ENCODE results near the gene CSRNP3. TPM values are rescaled to one million over a fixed set of nuclear protein-coding genes. Genes with fewer than 3 reads are reported as not detected.

The CSRNP3 gene
- total RNA-seq, 1 donor from 2014 or later = 31.2 TPM

GRCh38 chr2:165701147-165701546 is 231.6 kb downstream of the CSRNP3 start:
- no peak overlapping the region for H3K4me3 Mint-ChIP-seq
- TF ChIP-seq, protein P1, sequence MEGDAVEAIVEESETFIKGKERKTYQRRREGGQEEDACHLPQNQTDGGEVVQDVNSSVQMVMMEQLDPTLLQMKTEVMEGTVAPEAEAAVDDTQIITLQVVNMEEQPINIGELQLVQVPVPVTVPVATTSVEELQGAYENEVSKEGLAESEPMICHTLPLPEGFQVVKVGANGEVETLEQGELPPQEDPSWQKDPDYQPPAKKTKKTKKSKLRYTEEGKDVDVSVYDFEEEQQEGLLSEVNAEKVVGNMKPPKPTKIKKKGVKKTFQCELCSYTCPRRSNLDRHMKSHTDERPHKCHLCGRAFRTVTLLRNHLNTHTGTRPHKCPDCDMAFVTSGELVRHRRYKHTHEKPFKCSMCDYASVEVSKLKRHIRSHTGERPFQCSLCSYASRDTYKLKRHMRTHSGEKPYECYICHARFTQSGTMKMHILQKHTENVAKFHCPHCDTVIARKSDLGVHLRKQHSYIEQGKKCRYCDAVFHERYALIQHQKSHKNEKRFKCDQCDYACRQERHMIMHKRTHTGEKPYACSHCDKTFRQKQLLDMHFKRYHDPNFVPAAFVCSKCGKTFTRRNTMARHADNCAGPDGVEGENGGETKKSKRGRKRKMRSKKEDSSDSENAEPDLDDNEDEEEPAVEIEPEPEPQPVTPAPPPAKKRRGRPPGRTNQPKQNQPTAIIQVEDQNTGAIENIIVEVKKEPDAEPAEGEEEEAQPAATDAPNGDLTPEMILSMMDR (IDR thresholded peaks at IDR 0.05; ENCODE audit: unreplicated experiment) = no peak
- no peak overlapping the region for H3K27ac Mint-ChIP-seq
- H3K9me3 Mint-ChIP-seq = no peaks in the 10 kb centered on the region
- no peaks in the 10 kb centered on the region for H3K36me3 Mint-ChIP-seq
- no peaks in the 10 kb centered on the region for H3K27me3 Mint-ChIP-seq (ENCODE audit: low read depth)
- peaks cover 10% of the 10 kb centered on the region for H3K4me1 Mint-ChIP-seq
- no peak for DNase-seq (ENCODE audit: low spot score in 2 of 2, unreplicated experiment in 2 of 2)

DNA sequence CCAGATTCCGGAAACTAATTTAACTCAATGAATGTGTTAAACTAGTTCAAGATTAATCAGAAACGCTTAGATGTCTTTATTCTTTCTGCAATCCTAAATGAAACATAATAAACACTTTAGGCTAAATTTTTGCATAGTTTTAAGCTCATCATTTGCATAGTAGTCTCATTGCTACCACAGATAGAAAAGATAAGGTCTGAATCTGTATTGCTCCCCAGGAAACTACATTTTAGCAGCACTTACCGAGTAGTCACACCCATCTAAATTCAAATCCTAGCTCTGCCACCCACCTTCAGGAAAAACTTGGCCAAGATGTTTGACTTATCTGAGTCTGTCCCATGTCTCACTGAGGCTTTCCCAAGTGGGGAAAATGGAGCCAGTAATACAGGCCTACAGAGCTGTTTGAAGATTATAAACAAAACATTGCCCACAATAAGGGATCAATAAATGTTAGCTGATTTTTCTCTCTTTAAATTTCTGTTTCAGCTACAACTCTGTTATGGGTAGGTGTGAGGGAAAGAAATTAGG is 237.5 kb downstream of the CSRNP3 start:
- Mint-ChIP-seq H3K27me3 (ENCODE audit: low read depth) (no peaks in the 10 kb centered on the region), H3K36me3 (no peaks in the 10 kb centered on the region), H3K9me3 (peaks cover 16% of the 10 kb centered on the region), H3K27ac (no peak overlapping the region), H3K4me1 (no peaks in the 10 kb centered on the region), H3K4me3 (no peak overlapping the region)
- no peak for DNase-seq (ENCODE audit: low spot score in 2 of 2, unreplicated experiment in 2 of 2)
- TF ChIP-seq, protein P1 (IDR thresholded peaks at IDR 0.05; ENCODE audit: unreplicated experiment) = no peak

GRCh38 chr2:165716091-165716490 is 246.6 kb downstream of the CSRNP3 start:
- Mint-ChIP-seq H3K36me3 (no peaks in the 10 kb centered on the region), H3K4me3 (no peak overlapping the region)

DNA sequence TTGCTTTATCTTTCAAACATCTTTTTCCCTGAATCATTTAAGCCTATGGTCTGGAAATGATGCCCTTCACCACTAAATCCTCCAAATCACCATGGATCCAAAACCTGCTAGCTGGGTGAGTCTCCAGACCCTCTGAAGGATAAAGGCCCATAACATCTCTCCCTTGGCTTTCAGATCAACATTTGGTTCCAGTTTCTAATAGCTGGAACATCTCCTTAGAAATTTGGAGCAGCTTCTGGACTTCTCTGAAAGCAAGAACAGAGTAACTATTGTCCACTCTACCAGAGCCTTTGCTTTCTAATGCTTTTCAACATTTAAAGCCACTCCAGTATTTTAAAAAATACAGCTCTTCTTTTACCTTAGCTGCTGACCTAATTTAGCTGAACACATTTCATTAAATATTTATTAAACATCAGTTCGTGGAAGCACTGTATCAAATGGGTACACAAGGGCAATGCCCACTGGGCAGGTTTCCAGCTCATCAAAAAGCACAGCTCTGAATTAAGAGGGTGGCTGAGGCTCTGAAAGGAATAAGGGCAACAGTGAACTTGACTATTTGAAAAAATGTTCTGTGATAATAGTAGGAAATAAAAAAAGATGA is 249.2 kb downstream of the CSRNP3 start:
- Mint-ChIP-seq H3K27me3 (ENCODE audit: low read depth) (peaks cover 8% of the 10 kb centered on the region), H3K9me3 (no peaks in the 10 kb centered on the region), H3K4me3 (no peak overlapping the region), H3K27ac (no peak overlapping the region), H3K4me1 (no peaks in the 10 kb centered on the region), H3K36me3 (no peaks in the 10 kb centered on the region)
- TF ChIP-seq, protein P1 (IDR thresholded peaks at IDR 0.05; ENCODE audit: unreplicated experiment) = no peak
- DNase-seq (ENCODE audit: low spot score in 2 of 2, unreplicated experiment in 2 of 2) = no peak

More at GRCh38 chr2:165716091-165716490, 246.6 kb downstream of the CSRNP3 start:
- peaks cover 4% of the 10 kb centered on the region for H3K27me3 Mint-ChIP-seq (ENCODE audit: low read depth)
- no peak for DNase-seq (ENCODE audit: low spot score in 2 of 2, unreplicated experiment in 2 of 2)
- no peak overlapping the region for H3K27ac Mint-ChIP-seq
- TF ChIP-seq, protein P1 (IDR thresholded peaks at IDR 0.05; ENCODE audit: unreplicated experiment) = no peak
- no peaks in the 10 kb centered on the region for H3K4me1 Mint-ChIP-seq
- H3K9me3 Mint-ChIP-seq = no peaks in the 10 kb centered on the region

GRCh38 chr2:165720511-165720910 is 251.0 kb downstream of the CSRNP3 start:
- no peak for DNase-seq (ENCODE audit: low spot score in 2 of 2, unreplicated experiment in 2 of 2)
- Mint-ChIP-seq H3K36me3 (no peaks in the 10 kb centered on the region), H3K4me1 (no peaks in the 10 kb centered on the region), H3K4me3 (no peak overlapping the region), H3K27ac (no peak overlapping the region), H3K9me3 (no peaks in the 10 kb centered on the region), H3K27me3 (ENCODE audit: low read depth) (peaks cover 8% of the 10 kb centered on the region)
- TF ChIP-seq, protein P1 (IDR thresholded peaks at IDR 0.05; ENCODE audit: unreplicated experiment) = no peak
